Amniotic stem cell (primary cell): Measurements from ENCODE around the gene HOXB3.

Experiments
- DNase-seq: peaks from one replicate; lab custom pipeline; 2025; lab: John Stamatoyannopoulos, UW

HOXB3 gene

DNA sequence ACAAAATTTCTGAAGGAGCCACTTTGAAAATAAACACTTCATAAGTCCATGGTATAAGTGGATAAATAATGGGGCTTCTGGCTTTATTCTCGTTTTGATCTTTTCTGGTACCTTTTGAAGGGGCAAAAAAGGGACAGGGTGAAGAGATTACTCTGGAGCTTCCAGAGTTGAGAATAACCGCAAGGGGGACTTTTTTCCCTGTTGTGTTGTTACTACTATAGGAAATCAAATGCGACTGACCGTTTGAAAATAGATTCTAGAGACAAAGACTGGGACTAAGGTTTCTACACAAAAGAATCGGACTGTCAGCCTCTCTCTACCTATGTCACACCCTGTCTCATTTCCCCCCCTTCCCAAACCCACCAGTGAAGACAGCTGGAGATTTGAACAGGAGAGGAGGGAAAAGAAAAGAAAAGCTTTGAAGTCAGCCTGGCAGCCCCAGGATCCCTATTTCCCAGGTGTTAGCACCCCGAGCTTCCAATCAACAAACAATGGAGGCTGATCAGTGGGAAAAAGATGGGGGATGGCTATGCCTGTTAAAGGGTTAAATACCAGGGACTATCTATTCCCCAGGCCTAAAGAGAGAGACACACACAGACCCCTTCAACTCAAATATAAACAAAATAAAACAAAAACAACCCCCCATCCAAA lies 20.2 kb downstream of the HOXB3 start:
- no peak for DNase-seq

DNA sequence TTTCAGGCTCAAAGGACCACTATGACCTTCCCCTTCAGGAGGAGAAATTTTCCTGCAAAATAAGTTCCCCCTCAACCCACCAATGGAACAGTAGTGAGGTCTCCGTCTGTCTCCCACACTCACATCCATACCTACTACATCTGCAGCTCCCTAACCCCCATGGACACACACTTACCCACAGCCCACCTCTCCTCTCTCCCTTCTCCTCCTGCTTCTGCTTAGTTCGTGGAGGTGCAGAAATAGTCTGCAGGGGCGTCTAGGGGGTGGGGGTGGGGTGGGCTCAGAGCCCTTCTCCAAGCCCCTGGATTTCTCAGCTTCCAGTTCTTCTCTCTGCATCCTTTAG lies 20.8 kb downstream of the HOXB3 start:
- DNase-seq = no peak

GRCh38 chr17:48568499-48569239 lies 21.4 kb downstream of the HOXB3 start:
- DNase-seq = no peak

- DNase-seq = no peak
Measured at GRCh38 chr17:48567646-48568354, 22.2 kb downstream of the HOXB3 start.

DNA sequence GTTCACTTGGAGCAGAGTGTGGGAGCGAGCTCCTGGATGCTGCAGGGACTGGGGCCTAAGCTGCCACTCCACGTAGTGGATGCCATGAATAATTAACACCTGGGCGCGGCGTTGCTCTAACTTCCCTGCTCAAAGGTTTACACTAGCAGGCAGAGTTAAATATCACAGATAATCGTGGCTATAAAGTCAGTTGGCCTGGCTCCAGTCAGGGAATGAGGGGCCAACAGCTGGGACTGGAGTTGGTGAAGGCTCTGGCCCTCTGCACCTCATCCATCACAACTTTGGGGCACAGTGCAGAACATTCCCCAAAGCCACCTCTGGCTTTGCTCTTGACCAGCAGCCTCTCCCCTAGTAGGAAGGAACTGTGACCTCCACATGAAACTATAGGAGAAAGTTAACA lies 22.8 kb downstream of the HOXB3 start:
- DNase-seq = no peak

DNA sequence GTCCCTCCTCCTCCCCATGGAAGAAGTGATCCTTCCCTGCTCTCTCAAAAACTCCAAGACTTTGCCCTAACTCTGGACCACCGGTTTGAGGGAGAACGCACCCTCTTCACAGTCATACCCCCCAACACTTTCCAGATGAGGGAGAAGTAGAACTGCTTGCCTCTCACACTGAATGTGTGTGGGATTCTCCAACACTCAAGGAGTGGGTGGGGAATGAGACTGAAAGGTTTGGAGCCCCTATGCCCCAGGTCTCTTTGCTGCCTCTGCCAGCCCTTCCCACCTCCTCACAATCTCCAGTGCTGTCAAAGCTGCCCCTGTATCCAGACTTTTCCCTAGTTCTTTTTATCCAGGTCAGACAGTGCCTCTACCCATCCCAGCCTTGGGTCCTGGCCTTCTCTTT lies 23.3 kb downstream of the HOXB3 start:
- DNase-seq = no peak

GRCh38 chr17:48565925-48566710 lies 23.9 kb downstream of the HOXB3 start:
- no peak for DNase-seq

DNA sequence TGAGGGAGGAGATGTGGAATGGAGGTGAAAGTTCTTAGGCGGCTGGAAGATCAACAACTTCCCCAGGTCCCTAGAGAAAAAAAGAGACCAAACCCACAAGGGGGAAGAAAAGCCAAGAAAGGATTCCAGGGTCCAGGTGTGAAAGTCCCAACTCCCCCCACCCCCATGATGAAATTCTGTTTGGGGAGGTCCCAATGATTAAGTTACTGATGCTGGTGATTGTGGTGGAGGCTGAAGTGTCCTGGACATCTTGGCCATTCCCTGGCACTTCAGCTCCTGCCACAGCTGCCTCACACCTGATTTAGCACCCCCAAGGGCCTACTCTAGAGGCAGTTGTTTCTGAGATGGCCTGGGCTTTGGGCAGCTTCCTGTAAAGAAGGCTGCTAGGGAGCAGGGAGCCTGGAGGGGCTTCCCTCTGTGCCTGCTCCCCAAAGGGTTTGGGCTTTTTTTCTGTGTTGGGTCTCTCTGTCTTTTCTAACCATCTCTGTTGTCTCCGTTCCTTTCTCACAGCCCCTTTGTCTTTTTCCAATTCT lies 25.0 kb downstream of the HOXB3 start:
- DNase-seq = no peak

- DNase-seq = no peak
Measured at GRCh38 chr17:48564188-48565021, 25.6 kb downstream of the HOXB3 start.

GRCh38 chr17:48563867-48564187 lies 26.2 kb downstream of the HOXB3 start:
- no peak for DNase-seq

DNA sequence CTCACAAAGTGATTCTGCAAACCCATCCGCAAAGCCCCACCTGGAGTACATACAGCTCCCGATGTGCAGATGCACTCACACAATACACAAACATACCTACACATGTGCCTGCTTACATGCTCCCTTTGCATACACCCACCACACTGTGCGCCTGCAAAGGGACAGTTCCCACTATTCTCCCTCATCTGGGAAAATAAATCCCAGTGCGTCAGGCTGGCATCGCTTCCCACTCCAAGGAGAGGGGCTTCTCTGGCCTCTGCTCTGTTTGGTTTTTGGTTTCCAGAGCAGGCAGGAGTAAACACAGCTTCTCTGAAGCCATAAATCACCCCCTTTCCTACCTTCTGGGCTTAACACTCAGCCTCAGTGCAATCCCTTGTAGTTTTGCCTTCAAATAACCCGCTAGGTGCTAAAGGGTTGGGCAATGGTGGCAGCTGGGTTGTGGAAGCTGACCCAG lies 26.6 kb downstream of the HOXB3 start:
- no peak for DNase-seq

- no peak for DNase-seq
Measured at GRCh38 chr17:48562934-48563333, 27.1 kb downstream of the HOXB3 start.

GRCh38 chr17:48561884-48562810 lies 27.9 kb downstream of the HOXB3 start:
- DNase-seq = no peak

GRCh38 chr17:48559840-48560817 lies 29.9 kb downstream of the HOXB3 start:
- no peak for DNase-seq

GRCh38 chr17:48559122-48559839 lies 30.8 kb downstream of the HOXB3 start:
- DNase-seq = no peak

GRCh38 chr17:48558831-48559121 lies 31.3 kb downstream of the HOXB3 start:
- no peak for DNase-seq

- no peak for DNase-seq
Measured at GRCh38 chr17:48558057-48558830, 31.8 kb downstream of the HOXB3 start.
